ENCODE measurements around the gene ZFAND3.
"Not testable (repeated sequence)": the region's sequence is repeated elsewhere in the genome, so short reads cannot be mapped to it uniquely, and the experiment has no call there.

Gene ZFAND3

DNA sequence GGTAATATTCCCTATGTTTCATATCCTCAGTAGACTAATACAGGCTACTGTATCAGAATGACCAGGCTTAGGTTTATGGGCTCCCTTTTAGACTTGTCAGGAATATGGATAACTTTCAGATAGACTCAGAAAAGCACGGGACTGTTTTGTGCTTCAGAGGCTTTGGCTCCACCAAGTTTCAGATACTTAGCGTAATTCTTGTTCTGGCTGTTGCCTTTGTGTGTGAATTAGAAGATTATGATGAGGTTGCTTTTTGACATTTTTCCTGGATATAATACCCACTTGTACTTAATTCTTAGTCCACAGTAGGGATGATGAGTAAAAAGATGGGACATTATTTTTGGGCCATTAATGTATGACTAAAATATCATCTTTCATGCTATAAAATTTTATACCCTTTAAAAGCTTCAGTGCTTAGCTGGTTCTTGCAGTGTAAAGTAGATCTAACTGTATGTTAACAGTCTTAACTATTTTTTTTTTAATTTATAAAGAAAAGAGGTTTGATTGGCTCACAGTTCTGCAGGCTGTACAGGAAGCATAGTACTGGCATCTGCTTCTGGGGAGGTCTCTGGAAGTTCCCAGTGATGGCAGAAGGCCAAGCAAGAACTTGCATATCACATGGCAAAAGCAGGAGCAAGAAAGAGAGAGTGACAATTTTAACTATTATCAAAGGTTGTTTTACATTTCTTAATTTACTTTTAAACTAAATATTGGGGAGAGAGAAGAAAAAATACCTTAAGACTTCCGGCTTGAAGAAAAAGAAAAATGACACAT is 120.7 kb downstream of the ZFAND3 start:
- no peak for DNase-seq

DNA sequence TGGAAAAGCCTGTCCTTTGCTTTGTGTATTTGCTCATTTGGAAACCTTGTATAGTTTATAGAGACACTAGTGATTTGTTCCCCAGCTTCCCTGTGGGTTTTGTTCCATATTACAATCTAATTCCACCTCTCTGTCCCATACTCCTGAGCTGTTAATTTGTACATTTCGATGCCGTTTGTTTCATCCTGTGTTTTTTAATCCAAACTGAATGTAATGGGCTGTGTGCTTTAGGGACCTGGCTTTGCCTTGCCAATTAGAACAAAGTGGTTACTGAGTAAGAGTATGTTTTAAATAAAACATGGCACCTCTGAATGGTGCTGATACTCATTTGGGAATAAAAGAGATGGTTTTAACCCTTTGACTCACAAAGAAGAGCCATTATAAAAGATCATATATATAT is 122.3 kb downstream of the ZFAND3 start:
- no peak for DNase-seq

DNA sequence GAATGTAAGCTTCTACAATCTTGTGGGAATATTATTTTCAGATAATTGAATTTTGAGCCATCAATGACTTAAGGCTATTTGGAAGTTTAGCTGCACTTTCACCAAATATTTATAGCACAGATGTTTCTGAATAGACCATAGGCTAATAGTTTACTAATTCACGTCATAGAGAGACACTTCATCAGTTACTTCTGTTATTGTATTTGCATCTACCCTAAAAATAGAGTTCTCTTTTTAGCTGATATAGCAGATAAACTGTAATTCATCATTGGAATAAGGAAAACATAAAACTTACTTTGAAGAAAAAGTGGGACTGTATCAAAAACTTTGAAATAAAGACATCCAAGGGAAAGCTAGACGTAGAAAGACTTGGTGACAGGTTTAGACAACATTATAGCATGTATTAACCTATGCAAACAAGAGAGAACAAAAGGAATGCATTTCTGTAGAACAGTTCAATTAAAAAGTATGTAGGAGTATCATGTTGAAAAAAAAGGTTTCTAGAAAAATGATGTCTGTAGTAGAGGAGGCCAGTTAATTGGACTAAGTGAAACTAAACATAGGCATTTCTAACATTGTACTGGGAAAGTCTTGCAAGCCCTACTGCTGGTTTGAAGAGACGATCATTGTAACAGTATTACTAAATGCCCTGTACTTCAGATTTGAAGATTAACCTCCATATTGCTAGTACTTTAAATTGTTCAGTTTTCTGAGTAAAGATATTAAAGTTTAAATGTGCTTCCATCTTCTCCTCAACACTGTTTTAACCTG is 123.3 kb downstream of the ZFAND3 start:
- DNase-seq = no peak

DNA sequence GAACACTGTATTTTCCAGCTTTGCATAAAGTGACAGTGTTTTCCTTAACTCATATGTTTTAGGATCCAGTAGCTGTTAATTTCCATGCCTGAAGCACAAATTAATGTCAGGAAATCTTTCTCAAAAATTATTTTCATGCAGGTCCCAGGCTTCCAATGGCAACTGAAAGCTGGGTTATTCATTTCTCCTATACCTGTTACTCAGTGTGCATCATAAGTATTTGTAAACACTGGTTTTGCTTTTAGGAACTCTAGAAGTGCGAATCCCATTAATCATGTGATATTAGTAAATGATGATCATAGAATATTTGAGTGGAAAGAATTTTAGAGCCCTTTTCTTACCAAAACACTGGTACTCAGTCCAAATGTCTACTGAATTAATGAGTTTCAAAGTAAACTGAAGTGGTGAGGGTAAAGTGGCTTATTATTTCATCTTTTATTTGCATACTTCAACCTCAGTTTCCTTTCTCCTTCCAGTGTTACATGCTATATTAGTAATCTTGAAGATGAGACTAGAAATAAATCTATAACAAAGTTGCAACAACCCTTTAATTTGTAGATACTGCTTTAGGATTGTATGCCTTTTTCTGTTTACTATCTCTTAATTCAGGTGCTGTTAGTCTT is 124.0 kb downstream of the ZFAND3 start:
- DNase-seq = no peak

DNA sequence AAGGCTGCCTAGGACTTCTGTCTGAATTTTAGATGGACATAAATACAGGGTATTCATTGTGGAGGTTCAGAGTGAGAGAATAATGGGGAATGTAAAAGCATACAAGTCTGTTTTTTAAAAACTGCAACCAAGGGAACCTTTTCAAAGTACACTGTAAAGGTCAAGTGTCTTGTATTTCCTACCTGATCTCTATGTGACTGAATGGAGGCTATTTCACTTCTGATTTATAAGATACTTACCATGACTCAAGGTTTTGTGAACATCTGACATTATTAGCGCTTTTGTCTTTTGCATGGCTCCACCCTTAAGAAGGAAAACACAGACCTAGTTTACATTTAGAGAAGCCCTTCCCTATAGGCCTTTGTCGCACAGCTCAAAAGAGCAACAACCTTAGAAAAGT is 126.5 kb downstream of the ZFAND3 start:
- no peak for DNase-seq

DNA sequence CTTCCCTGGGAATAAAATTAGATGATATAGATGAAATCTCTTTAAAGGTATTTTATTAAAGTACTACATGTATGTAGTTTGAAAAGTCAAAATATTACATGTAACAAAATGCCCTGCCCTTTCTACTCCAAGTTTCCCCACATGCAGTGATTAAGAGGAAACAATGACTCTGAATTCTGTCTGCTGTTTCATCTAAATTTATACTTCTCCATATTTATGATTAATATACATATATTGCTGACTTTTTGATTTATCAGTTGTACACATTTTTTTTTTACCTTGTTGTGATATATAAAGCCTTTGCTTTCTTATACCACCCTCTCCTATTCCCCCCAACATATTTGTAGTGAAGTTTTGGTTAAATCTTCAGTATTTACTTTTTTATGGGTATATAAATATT is 127.9 kb downstream of the ZFAND3 start:
- no peak for DNase-seq

DNA sequence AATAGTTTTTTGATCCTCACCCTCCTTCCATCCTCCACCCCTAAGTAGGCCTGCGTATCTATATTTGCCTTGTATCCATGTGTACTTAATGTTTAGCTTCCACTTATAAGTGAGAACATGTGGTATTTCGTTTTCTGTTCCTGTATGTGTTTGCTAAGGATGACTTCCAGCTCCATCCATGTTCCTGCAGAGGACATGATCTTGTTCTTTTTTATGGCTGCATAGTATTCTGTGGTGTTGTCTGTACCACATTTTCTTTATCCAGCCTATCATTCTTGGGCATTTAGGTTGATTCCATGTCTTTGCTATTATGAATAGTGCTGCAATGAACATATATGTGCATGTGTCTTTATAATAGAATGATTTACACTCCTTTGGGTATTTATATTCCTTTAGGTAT is 129.1 kb downstream of the ZFAND3 start:
- DNase-seq = not testable (repeated sequence)

DNA sequence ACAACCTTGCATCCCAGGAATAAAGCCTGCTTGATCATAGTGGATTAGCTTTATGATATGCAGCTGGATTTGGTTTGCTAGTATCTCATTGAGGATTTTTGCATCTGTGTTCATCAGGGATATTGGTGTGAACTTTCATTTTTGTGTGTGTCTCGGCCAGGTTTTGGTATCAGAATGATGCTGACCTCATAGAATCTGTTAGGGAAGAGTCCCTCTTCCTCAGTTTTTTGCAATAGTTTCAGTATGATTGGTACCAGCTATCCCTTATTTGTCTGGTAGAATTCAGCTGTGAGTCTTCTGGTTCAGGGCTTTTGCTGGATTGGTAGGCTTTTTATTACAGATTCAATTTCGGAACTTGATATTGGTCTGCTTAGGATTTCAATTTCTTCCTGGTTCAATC is 132.5 kb downstream of the ZFAND3 start:
- DNase-seq = no peak

DNA sequence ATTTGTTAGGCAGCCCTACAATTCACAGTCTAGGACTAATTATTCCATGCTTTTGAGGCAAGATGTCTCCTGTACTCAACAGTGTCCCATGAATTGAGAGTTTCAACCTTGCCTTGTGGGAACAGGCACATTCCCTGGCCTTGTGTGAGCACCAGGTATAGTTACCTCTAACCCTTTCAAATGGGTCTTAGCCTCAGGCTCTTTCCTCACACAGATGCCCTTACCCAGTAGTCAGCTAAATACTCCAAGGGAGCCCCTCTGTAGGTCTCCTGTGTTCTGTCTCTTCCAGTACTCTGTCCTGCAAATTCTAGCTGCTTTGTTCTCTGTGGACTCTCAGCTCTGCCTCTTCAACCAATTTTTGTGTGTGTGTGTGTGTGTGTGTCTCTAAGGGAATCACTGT is 135.3 kb downstream of the ZFAND3 start:
- DNase-seq = no peak

DNA sequence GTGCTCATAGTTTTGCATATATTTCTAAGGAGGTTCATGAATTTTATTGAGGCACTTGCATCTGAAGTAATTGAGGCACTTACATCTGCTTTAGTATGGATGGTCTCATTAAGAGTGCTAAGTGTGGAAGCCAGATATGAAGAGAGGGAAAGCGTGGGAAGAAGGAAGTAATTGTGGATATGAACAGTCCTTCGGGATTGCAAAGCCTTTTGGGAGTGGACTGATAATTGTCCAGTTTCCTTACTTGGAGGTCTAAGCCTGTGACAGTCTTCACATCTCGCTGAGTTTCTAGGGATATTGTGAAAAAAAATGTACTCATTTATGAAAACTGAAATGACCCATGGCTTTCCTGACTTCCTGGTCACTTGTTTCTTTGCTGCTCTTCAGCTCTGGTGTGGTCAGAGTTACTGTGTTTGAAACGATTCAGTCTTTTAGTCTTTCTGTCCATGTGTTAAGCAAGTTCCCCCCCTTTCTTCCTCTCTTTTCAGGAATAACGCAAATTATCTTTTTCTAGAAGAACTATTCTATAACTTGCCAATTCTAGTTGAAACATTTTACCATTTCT is 137.3 kb downstream of the ZFAND3 start:
- no peak for DNase-seq

DNA sequence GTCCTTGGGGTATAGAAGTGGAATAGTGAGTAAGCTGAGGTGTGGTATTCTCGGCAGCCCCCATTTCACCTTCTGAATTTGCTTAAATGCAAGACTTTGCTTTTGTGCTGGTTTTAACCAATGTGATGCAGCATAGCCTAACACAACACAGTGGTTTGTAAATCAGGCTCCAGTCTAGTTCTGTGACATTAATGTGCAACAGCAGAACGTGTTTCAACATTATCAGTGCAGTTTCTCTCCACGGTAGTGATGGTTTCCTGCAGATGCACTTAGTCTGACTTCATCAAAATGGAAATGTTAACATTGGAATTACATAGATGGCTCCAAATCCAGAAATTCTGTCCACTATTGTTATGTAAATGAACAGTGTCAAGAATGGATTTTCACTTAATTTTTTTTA is 139.5 kb downstream of the ZFAND3 start:
- DNase-seq = no peak

DNA sequence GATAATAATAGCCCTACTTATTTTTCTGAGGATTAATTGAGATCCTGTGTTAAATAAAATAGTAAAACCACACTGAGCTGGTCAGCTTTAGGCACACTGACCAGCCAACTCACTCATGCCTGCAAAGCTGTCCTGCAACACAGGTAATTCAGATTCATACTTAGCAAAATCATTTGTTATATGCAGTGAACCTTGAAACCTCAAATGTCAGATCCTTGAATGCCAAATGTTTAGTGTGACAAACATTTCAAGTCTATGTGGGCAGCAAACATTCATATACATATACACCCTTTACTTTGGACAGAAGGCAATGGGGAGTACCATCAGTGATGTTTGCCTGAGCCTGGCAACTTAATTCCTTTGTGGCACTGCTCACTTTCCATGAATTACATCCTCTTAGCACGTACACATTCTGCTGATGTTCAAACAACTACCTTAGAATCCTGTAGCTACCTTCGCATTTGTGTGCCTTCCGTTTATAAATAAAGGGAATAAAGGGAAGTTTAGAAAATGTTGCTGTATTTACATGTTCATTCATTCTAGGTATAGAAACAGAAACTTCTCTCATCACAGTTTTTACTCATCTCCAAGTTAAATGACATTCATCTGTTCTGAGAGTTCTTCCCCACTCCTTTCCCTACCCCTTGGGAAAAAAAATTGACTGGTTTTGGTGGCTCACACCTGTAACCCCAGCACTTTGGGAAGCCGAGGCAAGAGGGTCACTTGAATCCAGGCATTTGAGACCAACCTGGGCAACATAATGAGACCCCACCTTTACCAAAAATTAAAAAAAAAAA is 140.8 kb downstream of the ZFAND3 start:
- no peak for DNase-seq

DNA sequence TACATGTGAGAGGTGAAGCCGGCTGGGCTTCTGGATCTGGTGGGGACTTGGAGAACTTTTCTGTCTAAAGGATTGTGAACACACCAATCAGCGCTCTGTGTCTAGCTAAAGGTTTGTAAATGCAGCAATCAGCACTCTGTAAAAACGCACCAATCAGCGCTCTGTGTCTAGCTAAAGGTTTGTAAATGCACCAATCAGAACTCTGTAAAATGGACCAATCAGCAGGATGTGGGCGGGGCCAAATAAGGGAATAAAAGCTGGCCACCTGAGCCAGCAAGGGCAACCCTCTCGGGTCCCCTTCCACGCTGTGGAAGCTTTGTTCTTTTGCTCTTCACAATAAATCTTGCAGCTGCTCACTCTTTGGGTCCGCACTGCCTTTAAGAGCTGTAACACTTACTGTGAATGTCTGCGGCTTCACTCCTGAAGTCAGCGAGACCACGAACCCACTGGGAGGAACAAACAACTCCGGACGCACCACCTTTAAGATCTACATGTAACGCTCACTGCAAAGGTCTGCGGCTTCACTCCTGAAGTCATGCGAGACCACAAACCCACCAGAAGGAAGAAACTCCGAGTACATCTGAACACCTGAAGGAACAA is 143.1 kb downstream of the ZFAND3 start:
- DNase-seq = not testable (repeated sequence)

DNA sequence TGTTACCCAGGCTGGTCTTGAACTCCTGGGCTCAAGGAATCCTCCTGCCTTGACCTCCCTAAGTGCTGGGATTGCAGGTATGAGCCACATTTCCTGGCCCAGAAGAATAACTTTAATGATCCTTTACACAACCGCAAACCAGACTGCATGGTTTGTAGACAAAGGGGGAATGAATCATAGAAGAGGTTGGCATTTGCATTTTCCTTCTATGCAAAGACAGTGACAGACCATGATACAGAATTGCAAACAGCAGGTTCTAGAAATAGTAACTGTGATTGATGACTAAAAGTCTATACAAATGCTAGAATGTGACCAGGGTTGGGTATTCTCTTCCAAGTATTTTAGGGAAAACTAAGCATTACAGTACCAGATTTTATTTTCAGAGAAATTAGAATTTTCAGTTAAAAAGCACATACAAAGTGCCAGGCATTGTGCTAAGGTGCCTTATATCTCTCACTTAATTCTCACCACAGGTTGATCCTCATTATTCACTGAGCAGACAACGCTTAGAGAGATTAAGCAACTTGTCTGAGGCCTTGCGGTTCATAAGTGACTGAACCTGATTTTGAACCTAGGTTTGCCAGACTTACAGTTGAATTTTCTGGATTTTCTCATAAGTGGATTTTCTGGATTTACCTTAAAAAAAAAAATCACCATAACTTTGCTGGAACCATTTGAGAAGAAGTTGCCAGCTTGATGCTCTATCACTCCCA is 146.6 kb downstream of the ZFAND3 start:
- DNase-seq = no peak

DNA sequence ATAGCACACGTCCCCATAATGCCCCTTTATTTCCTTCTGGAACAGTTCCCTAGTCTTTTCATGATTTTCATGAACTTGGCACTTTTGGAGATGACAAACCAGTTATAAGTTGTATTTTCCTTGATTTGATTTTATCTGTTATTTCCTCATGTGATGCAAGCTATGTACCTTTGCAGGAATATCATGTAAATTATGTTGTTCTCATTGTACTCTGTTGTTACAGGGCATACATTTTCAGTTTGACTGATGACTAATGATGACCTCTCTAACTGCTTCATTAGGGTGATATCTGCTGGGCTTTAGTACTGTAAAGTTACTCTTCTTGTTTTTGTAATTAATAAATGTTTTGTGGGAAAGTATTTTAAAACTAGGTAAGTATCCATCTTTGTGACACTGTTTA is 147.3 kb downstream of the ZFAND3 start:
- DNase-seq = no peak

DNA sequence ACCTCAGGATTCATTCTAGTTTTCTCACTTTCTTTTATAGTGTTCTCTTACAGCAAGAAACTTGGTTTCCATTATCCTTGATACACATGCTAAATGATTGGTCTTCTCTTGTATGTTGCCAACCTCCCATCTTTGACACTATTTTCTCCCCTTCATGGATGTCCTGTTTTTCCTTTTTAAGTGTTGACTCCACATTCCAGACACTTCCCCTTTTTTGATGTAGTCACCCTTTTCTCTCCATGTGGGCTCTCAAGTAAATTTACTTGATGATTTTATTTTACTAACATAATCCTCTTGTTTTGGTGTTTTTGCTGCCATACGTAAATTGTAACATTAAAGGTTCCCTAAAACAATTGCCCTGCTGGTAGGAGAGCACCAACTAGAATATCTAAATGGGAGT is 148.1 kb downstream of the ZFAND3 start:
- no peak for DNase-seq

DNA sequence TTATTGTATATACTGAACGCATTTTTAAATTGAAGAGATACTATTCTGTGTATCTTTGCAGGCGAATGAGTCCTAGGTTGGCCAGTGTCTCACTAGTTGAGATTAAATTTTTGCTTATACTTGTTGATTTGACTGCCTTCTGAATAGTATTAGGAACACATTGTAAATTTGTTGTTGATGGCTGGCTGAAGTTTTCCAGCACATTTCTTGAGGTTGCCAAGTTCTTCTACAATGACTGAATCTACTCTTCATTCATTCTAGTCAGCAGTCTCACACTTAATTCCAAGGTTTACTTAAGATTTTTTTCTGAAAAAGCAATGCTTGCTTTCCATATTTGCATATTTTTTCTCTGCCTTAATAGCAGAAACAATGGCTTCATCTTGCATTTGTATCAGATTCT is 151.7 kb downstream of the ZFAND3 start:
- DNase-seq = no peak

DNA sequence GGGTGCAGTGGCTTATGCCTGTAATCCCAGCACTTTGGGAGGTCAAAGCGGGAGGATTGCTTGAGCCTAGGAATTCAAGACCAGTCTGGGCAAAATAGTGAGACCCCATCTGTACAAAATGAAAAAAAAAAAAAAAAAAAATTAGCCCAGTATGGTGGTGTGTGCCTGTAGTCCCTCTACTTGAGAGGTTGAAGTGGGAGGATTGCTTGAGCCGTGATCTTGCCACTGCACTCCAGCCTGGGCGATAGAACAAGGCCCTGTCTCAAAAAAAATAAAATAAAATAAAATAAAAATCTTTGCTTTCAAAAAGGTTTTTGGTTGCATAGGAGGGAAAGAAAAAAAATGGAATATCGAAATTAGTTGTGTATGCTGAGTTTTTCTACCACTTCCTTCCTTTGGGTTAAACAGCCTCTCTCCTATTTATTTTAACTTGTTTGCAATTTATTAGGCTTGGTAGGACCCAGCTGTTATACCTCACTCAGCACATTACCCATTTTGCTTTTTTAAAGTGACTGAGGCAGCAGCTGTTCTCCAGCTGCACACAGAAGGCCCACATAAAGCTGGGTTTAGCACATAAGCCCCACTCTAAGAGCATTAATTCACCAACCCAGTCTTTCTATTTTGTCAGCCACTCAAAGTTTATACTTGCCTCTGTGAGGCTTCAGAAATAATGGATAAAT is 152.3 kb downstream of the ZFAND3 start:
- no peak for DNase-seq

DNA sequence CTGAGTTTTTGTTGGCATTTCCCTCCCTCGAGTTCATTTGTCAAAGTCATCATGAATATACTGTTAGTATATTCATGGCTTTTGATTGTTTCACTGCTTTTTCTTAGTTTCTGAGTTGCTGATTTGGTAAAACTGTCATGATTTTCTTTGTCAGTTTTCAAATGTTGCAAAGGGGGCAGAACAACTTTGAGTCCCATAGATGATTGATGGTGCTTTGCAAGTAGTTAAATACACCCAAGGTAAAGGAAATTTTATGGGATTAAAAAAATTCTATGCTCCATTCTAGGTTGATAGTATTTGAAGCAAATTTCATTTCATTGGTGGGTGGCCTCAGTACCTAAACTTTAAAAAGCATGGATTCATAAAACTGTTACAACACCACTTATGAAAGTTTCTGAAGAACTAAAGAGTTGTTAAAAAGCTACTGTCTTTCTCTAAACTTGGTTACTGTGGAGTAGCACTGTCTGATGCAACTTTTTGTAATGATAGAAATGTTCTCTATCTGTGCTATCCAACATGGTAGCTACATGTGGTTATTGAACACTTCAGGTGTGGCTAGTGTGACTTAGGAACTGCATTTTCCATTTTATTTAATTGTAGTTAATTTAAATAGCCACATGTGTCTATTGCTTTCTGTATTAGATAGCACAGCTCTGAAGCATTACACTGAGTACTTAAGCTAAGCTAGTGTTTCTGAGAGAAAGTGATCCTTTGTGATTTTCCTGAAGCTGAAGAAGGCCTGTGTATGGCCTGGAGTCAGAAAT is 153.6 kb downstream of the ZFAND3 start:
- no peak for DNase-seq

DNA sequence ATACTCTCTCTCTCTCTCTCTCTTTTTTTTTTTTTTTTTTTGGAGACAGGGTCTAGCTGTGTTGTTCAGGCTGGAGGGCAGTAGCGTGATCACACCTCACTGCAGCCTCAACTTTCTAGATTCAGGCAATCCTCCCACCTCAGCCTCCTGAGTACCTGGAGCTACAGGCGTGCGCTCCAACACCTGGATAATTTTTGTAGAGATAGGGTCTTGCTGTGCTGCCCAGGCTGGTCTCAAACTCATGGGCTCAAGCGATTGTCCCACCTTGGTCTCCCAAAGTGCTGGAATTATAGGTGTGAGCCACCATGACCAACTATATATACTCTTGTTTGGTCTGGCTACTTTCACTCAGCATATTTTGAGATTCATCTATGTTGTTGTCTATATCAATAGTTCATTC is 154.9 kb downstream of the ZFAND3 start:
- DNase-seq = no peak
